GM19035 (cell line): ENCODE measurements around the gene COL23A1.

Source experiments
- ATAC-seq: cut with Tn5 transposase; IDR thresholded peaks from one replicate; pipeline ENCODE4 v1.9.1; 2021; ENCODE audit not compliant: unreplicated experiment

The COL23A1 gene

GRCh38 chr5:178442405-178443257, 147.6 kb downstream of the COL23A1 start:
- ATAC-seq = no peak

GRCh38 chr5:178441486-178442270, 148.5 kb downstream of the COL23A1 start:
- no peak for ATAC-seq

DNA sequence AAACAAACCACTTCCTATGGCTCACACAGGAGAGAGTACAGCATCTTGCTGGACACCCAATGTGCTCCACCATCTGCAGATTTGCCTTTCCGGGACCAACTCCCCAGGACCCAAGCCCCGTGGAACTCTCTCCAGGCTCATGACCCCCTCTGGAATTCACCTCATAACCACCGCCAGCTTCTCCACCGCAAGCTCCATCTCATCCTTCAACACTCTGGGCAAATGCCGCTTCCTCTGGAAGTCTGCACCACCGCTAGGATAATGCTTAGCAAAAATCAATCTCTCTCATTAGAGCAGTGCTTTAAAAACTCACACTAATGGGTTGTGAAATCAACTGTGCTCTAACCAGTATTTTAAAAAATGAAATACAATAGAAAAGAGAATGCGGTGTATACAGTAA, 150.0 kb downstream of the COL23A1 start:
- no peak for ATAC-seq

DNA sequence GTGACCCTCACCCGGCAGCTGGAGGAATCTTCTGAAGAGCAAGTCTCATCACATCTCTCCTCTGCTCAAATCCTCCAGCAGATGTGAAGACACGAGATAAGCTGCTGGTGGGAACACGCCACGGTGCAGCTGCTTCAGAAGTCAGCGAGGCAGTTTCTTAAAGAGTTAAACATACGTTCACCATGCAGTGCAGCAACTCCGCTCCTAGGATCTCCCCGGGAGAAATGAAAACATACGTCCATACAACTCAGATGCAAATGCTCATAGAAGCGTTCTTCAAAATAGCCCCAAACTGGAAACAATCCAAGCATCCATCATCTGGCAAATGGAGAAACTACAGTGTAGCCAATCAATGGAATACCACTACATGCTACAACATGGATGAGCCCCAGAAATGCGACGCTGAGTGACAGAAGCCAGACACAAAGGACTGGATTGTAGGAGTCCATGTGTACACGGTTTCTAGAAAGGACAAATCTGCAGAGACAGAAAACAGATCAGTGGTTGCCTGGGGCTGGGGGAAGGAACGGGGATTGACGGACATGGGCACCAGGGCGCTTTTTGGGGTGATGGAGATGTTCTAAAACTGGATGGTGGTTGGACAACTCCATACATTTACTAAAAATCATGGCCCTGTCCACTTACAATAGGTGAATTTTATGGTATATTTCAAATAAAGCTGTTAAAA, 150.6 kb downstream of the COL23A1 start:
- ATAC-seq = no peak

GRCh38 chr5:178438796-178439195, 151.4 kb downstream of the COL23A1 start:
- ATAC-seq = no peak

- no peak for ATAC-seq
Measured at GRCh38 chr5:178437386-178438075, 152.7 kb downstream of the COL23A1 start.

GRCh38 chr5:178436326-178436940, 153.8 kb downstream of the COL23A1 start:
- no peak for ATAC-seq

GRCh38 chr5:178435321-178436238, 154.6 kb downstream of the COL23A1 start:
- no peak for ATAC-seq

GRCh38 chr5:178434851-178435250, 155.3 kb downstream of the COL23A1 start:
- ATAC-seq = no peak

DNA sequence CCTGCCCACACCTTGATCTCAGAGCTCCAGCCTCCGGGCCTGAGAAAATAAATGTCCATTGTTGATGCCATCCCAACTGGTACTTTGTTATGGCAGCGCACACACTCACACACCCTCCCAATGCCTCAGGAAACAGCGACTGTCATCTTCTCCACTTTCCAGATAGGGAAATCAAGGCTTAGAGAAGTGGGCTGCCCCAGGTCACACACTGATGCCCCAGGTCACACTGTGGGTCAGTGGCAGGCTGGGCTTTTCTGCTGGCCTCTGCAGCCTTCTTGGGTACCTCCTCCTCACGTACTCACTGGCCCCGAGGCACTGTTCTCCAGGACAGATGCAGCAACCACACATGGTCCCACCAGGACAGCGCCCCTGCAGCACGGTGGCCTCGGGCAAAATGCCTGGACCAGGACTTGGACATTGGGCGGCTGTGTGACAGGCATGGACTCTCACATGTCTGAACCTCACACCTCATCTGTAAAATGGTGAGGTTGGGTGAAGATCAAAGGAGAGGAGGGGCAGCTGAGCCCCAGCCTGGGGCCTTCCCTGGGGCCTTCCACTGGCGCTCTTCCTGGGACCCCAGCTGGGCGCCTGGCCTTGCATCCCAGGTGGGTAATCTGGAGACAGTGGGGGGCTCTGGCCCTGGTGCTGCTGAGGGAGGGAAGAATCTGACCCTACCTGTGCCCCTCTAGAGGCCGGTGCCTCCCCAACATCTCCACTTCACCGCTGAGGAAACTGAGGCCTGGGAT, 156.0 kb downstream of the COL23A1 start:
- ATAC-seq = no peak

DNA sequence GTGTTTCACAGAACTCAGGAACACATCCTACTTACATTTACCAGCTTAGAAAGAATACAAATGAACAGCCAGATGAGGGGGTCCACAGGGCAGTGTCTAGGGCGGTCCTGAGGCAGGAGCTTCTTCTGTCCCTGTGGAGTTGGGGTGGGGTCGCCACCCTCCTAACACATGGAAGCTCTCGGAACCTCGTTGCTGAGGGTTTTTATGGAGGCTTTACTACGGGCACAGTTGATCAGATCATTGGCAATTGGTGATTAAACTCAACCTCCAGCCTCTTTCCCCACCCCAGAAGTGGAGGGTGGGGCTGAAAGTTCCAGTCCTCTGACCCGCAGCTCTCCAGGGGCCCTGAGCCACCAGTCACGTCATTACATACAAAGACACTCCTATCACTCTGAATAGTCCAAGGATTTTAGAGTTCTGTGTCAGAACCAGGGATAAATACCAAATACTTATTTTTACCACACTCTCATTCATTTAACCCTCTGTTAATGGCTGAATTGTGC, 156.9 kb downstream of the COL23A1 start:
- ATAC-seq = no peak

- no peak for ATAC-seq
Measured at GRCh38 chr5:178432421-178433272, 157.5 kb downstream of the COL23A1 start.

- ATAC-seq = no peak
Measured at GRCh38 chr5:178431782-178432165, 158.4 kb downstream of the COL23A1 start.

GRCh38 chr5:178431063-178431781, 159.0 kb downstream of the COL23A1 start:
- ATAC-seq = no peak

DNA sequence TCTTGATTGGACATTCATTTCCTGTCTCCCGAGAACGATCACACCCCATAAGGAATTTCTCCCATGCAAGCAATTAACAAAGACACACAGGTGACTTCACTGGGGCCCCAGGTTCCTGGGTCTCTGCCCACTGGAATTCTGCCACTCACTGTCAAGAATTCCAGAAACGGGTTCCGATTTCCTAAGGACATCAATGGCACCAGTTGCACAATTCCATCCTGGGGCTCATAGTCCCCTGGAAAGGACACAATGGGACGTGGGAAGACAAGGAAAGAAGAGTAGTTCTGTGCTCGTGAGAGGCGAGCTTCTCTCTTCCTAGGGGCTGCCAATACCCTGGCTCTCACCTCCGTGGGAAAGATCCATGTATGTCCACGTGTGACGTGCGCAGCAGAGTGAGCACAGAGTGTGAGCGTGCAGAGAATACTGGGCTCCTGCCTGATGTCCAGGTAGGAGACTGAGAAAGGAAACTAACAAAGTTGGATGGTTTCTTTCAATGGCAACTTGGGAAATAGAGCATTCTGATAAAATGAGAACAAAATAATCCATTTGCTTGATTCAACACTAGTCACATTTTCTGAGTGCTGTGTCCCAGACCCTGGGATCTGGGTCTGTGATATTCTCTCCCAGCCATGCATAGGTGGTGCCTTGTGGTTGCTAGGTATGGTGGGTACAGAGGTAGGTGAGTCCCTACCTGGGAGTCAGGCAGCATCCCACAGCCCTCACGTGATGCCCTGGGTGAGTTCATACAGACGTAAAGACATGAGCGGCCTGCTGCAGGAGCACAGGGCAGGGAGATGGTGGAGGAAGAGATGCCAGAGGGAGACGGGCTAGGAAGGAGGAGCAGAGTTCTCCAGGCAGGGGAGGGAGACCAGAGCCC, 159.8 kb downstream of the COL23A1 start:
- no peak for ATAC-seq
